ENCODE measurements around the gene JPH3.

Gene JPH3

DNA sequence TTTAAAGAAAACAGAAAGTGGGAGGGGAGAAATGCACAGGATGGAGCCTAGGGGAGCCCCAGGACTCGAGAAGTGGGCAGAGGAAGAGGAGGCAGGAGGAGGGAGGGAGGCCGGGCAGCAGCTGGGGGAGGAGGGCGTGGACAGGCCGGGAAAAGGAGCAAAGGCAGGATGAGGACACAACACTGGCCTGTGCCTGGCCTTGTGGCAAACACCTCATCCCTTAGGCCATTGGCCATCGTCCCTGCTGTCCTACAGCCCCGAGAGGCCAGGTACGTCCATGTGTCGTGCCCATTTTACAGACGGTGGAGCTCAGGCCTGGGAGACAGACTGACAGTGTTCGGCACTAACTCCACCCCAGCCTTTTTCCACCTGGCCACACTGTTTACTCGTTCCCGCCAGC, 15.9 kb downstream of the JPH3 start:
- TF ChIP-seq, protein P1, sequence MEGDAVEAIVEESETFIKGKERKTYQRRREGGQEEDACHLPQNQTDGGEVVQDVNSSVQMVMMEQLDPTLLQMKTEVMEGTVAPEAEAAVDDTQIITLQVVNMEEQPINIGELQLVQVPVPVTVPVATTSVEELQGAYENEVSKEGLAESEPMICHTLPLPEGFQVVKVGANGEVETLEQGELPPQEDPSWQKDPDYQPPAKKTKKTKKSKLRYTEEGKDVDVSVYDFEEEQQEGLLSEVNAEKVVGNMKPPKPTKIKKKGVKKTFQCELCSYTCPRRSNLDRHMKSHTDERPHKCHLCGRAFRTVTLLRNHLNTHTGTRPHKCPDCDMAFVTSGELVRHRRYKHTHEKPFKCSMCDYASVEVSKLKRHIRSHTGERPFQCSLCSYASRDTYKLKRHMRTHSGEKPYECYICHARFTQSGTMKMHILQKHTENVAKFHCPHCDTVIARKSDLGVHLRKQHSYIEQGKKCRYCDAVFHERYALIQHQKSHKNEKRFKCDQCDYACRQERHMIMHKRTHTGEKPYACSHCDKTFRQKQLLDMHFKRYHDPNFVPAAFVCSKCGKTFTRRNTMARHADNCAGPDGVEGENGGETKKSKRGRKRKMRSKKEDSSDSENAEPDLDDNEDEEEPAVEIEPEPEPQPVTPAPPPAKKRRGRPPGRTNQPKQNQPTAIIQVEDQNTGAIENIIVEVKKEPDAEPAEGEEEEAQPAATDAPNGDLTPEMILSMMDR (IDR thresholded peaks at IDR 0.05): no peak

- TF ChIP-seq, protein P1 (IDR thresholded peaks at IDR 0.05): no peak
Measured at GRCh38 chr16:87619360-87620200, 17.3 kb downstream of the JPH3 start.

- TF ChIP-seq, protein P1 (IDR thresholded peaks at IDR 0.05): no peak
Measured at GRCh38 chr16:87620201-87620495, 17.8 kb downstream of the JPH3 start.

DNA sequence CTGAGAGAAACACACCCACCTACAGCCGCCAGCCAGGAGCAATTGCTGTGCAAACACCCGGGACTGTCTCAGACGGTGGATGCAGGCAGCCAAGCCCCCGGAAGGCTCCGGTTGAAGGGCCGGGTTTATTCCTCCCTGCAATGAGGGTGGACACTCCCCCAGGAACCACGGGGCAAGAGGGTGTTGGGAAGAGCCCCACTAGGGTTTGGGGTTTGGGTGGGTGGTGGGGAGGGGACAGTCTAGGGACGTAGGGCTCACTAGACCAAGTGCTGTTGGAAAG, 19.2 kb downstream of the JPH3 start:
- TF ChIP-seq, protein P1 (IDR thresholded peaks at IDR 0.05): no peak

- TF ChIP-seq, protein P1 (IDR thresholded peaks at IDR 0.05): no peak
Measured at GRCh38 chr16:87621976-87622713, 19.8 kb downstream of the JPH3 start.

GRCh38 chr16:87622756-87623319, 20.5 kb downstream of the JPH3 start:
- TF ChIP-seq, protein P1 (IDR thresholded peaks at IDR 0.05): no peak

DNA sequence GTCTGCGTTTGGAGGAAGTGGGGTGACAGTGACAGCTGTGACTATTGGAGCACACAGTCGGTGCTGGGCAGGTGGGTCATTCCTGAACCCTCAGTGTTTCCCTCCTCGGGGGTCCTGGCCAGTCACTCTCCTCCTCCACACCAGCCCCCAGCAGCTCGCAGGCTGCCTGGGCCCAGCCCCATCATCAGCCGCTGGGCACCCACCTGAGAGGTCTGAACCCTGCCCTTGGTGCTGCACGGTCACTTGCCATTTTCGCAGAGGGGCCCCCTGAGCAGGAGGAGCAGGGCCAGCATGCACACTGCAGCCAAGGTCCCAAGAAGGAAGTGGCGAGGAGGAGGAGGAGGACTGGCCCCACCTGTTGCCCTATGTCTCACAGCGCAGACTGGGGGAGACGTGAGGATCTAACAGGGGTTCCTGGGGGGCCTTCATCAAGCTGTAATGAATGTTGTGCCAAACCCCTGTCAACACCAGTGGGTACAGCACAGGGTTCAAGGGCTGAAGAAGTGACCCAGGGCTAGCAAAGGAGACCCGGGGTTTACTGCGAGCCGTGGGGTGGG, 23.0 kb downstream of the JPH3 start:
- TF ChIP-seq, protein P1 (IDR thresholded peaks at IDR 0.05): no peak
